HepG2 (cell line): ENCODE data around the gene NALCN. TPM values are rescaled to one million over a fixed set of nuclear protein-coding genes. Genes with fewer than 3 reads are reported as not detected.

Experiments
- ATAC-seq: fragments of 200-7000 bp; cut with Tn5 transposase; 3 replicates; pipeline ENCODE4 v1.9.1; 2020; ENCODE audit warnings: mild to moderate bottlenecking, moderate library complexity
- BruUV-seq: library from RNA; stranded (reverse); fragments of 400-500 nt; replicated peaks from 2 replicates; lab custom pipeline; 2021; lab: Mats Ljungman, UMichigan
- CTCF ChIA-PET: fragments of 300-600 bp; formaldehyde crosslinking; extraction: SDS; loops from one replicate; lab custom pipeline; 2021; ENCODE audit warnings: low total read pairs, inconsistent platforms, low intra/inter-chr PET ratio; lab: Yijun Ruan, JAX
- POLR2A ChIA-PET: fragments of 350-600 bp; sonication (Branson Sonifier 250); formaldehyde crosslinking; loops from one replicate; lab custom pipeline; 2020; ENCODE audit warnings: antibody characterized with exemption, inconsistent platforms; lab: Yijun Ruan, JAX
- DNase-seq: peaks from one replicate; pipeline ENCODE4 v3.0.0-alpha.2; 2015; ENCODE audit warnings: low spot score
- FAIRE-seq: peaks from 3 replicates; lab custom pipeline; 2011; peaks lifted over from hg19 to GRCh38; lab: Jason Lieb, UNC
- H2AFZ ChIP-seq: one replicate; pipeline ENCODE4 v1.6.1; 2011; ENCODE audit warnings: low read length, inconsistent platforms
- H3K27ac ChIP-seq: fragments of 300-600 bp; 3 replicates; pipeline ENCODE4 v1.8.0; 2011; ENCODE audit warnings: mixed run types, mild to moderate bottlenecking, mixed read lengths, low read length, inconsistent platforms; ENCODE audit not compliant: insufficient read depth; ENCODE audit errors: extremely low read length
- H3K27me3 ChIP-seq, 2 experiments: fragments of 200-600 bp in 1 of 2; 2 replicates in 1 of 2; 3 replicates in 1 of 2; pipeline versions ENCODE4 v1.6.0 to v1.8.0; 2011; ENCODE audit warnings: low read length in 2 of 2, mild to moderate bottlenecking in 2 of 2, moderate library complexity in 2 of 2, inconsistent platforms in 1 of 2; ENCODE audit not compliant: insufficient read depth in 2 of 2, control insufficient read depth in 1 of 2
- H3K36me3 ChIP-seq, 2 experiments: fragments of 200-600 bp in 1 of 2; replicated peaks in 1 of 2; 2 replicates in 1 of 2; 3 replicates in 1 of 2; pipeline versions ENCODE4 v1.5.1 to v1.8.0; 2011; ENCODE audit warnings: low read length in 2 of 2, inconsistent platforms in 1 of 2; ENCODE audit not compliant: insufficient read depth in 2 of 2, control insufficient read depth in 1 of 2
- H3K4me1 ChIP-seq: 2 replicates; pipeline ENCODE4 v1.5.1; 2012; ENCODE audit warnings: low read length, inconsistent platforms; ENCODE audit not compliant: insufficient read depth
- H3K4me2 ChIP-seq: 2 replicates; pipeline ENCODE4 v1.6.0; 2011; ENCODE audit warnings: low read depth, low read length, inconsistent platforms
- H3K4me3 ChIP-seq, 3 experiments: fragments of 200-600 bp in 1 of 3; sonication (generic), shearing (Covaris generic) in 1 of 3; replicated peaks in 1 of 3; 2 replicates each; pipeline ENCODE4 v1.5.1; 2011 to 2016; ENCODE audit warnings: low read length in 3 of 3, inconsistent platforms in 2 of 3, low read depth in 2 of 3, mild to moderate bottlenecking in 2 of 3, control low read depth in 1 of 3, mixed read lengths in 1 of 3; ENCODE audit not compliant: insufficient read depth in 1 of 3
- H3K79me2 ChIP-seq: one replicate; pipeline ENCODE4 v1.6.1; 2011; ENCODE audit warnings: low read length, inconsistent platforms; ENCODE audit not compliant: insufficient read depth
- H3K9ac ChIP-seq: 2 replicates; pipeline ENCODE4 v1.6.0; 2011; ENCODE audit warnings: mild to moderate bottlenecking, low read depth, low read length, inconsistent platforms; ENCODE audit not compliant: insufficient read depth
- H3K9me3 ChIP-seq: 2 replicates; pipeline ENCODE4 v1.5.1; 2012; ENCODE audit warnings: mild to moderate bottlenecking, low read length
- H4K20me1 ChIP-seq: 2 replicates; pipeline ENCODE4 v1.6.0; 2011; ENCODE audit warnings: inconsistent platforms, mild to moderate bottlenecking, low read length, moderate library complexity; ENCODE audit not compliant: insufficient read depth
- CEBPB ChIP-seq: IDR thresholded peaks from 2 replicates; pipeline ENCODE4 v1.6.1; 2011; ENCODE audit warnings: low read depth, low read length, improper control_type of control experiment, borderline replicate concordance
- CHD2 ChIP-seq: IDR thresholded peaks from 2 replicates; pipeline ENCODE4 v1.6.1; 2011; ENCODE audit warnings: low read depth, low read length, improper control_type of control experiment
- DBP ChIP-seq: sonication (generic); formaldehyde crosslinking; IDR thresholded peaks from 2 replicates; pipeline ENCODE4 v1.4.0; 2020; ENCODE audit warnings: missing genetic modification reagents; ENCODE audit errors: not compliant biosample characterization
- ELF1 ChIP-seq: sonication (generic); formaldehyde crosslinking; IDR thresholded peaks from 2 replicates; pipeline ENCODE4 v1.4.0; 2020; ENCODE audit warnings: missing genetic modification reagents
- ETV5 ChIP-seq: IDR thresholded peaks from 2 replicates; pipeline ENCODE4 v1.6.1; 2018; ENCODE audit warnings: missing biosample characterization, missing genetic modification reagents, inconsistent platforms, borderline replicate concordance
- GATAD1 ChIP-seq: IDR thresholded peaks from 2 replicates; pipeline ENCODE4 v1.6.1; 2016; ENCODE audit warnings: missing genetic modification reagents, missing compliant biosample characterization
- HBP1 ChIP-seq: IDR thresholded peaks from 2 replicates; pipeline ENCODE4 v1.6.1; 2016; ENCODE audit warnings: low read depth, control low read depth
- HOXA7 ChIP-seq: sonication (generic); formaldehyde crosslinking; IDR thresholded peaks from 2 replicates; pipeline ENCODE4 v1.8.1; 2022; ENCODE audit warnings: mild to moderate bottlenecking, missing genetic modification reagents, moderate library complexity
- NFKB2 ChIP-seq: sonication (generic); formaldehyde crosslinking; IDR thresholded peaks from 2 replicates; pipeline ENCODE4 v1.4.0; 2020; ENCODE audit warnings: missing genetic modification reagents, borderline replicate concordance
- PAF1 ChIP-seq: IDR thresholded peaks from 2 replicates; pipeline ENCODE4 v1.6.1; 2016; ENCODE audit warnings: missing genetic modification reagents, missing compliant biosample characterization
- PCBP2 ChIP-seq: fragments of 200-400 bp; formaldehyde crosslinking; optimal IDR thresholded peaks from 2 replicates; pipeline ENCODE3; 2018; ENCODE audit warnings: low read length, low read depth; ENCODE audit not compliant: poor library complexity, severe bottlenecking
- SETDB1 ChIP-seq: sonication (generic); formaldehyde crosslinking; IDR thresholded peaks from 2 replicates; pipeline ENCODE4 v1.5.1; 2020; ENCODE audit warnings: missing genetic modification reagents, mild to moderate bottlenecking, borderline replicate concordance
- TBX2 ChIP-seq: sonication (generic); formaldehyde crosslinking; IDR thresholded peaks from 2 replicates; pipeline ENCODE4 v1.5.0; 2020; ENCODE audit warnings: missing genetic modification reagents, mild to moderate bottlenecking, borderline replicate concordance
- THYN1 ChIP-seq: sonication (generic); formaldehyde crosslinking; IDR thresholded peaks from 2 replicates; pipeline ENCODE4 v1.8.1; 2023; ENCODE audit warnings: low read depth, mild to moderate bottlenecking, moderate library complexity, missing genetic modification reagents, borderline replicate concordance
- ZBTB1 ChIP-seq: sonication (generic); formaldehyde crosslinking; IDR thresholded peaks from 2 replicates; pipeline ENCODE4 v1.4.0; 2020; ENCODE audit warnings: missing genetic modification reagents, borderline replicate concordance
- ZNF160 ChIP-seq: sonication (generic); formaldehyde crosslinking; IDR thresholded peaks from 2 replicates; pipeline ENCODE4 v1.8.0; 2022; ENCODE audit warnings: mild to moderate bottlenecking, inconsistent platforms, missing genetic modification reagents
- ZNF17 ChIP-seq: sonication (generic); formaldehyde crosslinking; IDR thresholded peaks from 2 replicates; pipeline ENCODE4 v1.5.0; 2020; ENCODE audit warnings: mild to moderate bottlenecking, missing genetic modification reagents
- ZNF180 ChIP-seq: sonication (generic); formaldehyde crosslinking; IDR thresholded peaks from 2 replicates; pipeline ENCODE4 v1.4.0; 2020; ENCODE audit warnings: low read depth, missing genetic modification reagents, borderline replicate concordance
- ZNF510 ChIP-seq: sonication (generic); formaldehyde crosslinking; IDR thresholded peaks from 2 replicates; pipeline ENCODE4 v1.4.0; 2020; ENCODE audit warnings: low read depth, mild to moderate bottlenecking, missing genetic modification reagents
- ZNF550 ChIP-seq: sonication (generic); formaldehyde crosslinking; IDR thresholded peaks from 2 replicates; pipeline ENCODE4 v1.4.0; 2020; ENCODE audit warnings: mild to moderate bottlenecking, missing genetic modification reagents, borderline replicate concordance
- ZNF768 ChIP-seq: sonication (generic); formaldehyde crosslinking; IDR thresholded peaks from 2 replicates; pipeline ENCODE4 v1.4.0; 2020; ENCODE audit warnings: missing genetic modification reagents
- ZNF83 ChIP-seq: sonication (generic); formaldehyde crosslinking; IDR thresholded peaks from 2 replicates; pipeline ENCODE4 v1.4.0; 2020; ENCODE audit warnings: missing genetic modification reagents, mild to moderate bottlenecking, borderline replicate concordance
- WGBS: methylation state at CpG from one replicate; pipeline ENCODE4 v1.1.6; 2017; ENCODE audit warnings: low lambda C conversion rate; 5-methylcytosine and 5-hydroxymethylcytosine counted together
- in situ Hi-C: cut with HindIII; loops from 2 replicates; pipeline ENCODE4 v1.10.0; 2017; ENCODE audit warnings: low pct_unique_long_range_greater_than_20kb; ENCODE audit not compliant: extremely low pct_ligation_motif_present
- intact Hi-C: fragments of 100-400 bp; cut with micrococcal nuclease; formaldehyde crosslinking; loops from one replicate; pipeline ENCODE4 v1.10.0; 2022; ENCODE audit not compliant: unreplicated experiment
- polyA plus RNA-seq, 8 experiments: library from polyadenylated mRNA; depleted of rRNA in 3 of 8; stranded (reverse) in 7 of 8; unstranded in 1 of 8; fragments of >200 nt; fragmentation: Illumina TruSeq in 4 of 8; extraction: Trizol in 4 of 8; gene quantifications; 2 replicates each; pipeline versions ENCODE4 v1.2.1 to v1.2.3, GENCODE V29; 2011 to 2016; ENCODE audit warnings: low read depth in 4 of 8, missing spikeins in 1 of 8, mixed read lengths in 1 of 8; ENCODE audit not compliant: insufficient read depth in 1 of 8
- total RNA-seq, 5 experiments: library from RNA; depleted of rRNA; stranded (reverse); fragments of >200 nt; fragmentation: Illumina TruSeq; extraction: Trizol; gene quantifications; 2 replicates each; pipeline ENCODE4 v1.2.3, GENCODE V29; 2016; ENCODE audit warnings: low read depth in 1 of 5
- TF ChIP-seq, protein P1 (sequence below): fragments of 450-650 bp; IDR thresholded peaks from 2 replicates; pipeline ENCODE4 v1.6.1; 2017

NALCN gene
- total and polyA plus RNA-seq, 2 of the 13 experiments (the other 11 are each of a cell fraction or from before 2014, with no cell fraction given): not detected

GRCh38 chr13:101455863-101456262 lies 39.6 kb upstream of the NALCN start (continued):
- TF ChIP-seq DBP (CRISPR knock-in tag): no peak
- TF ChIP-seq ZNF550 (CRISPR knock-in tag): no peak
- TF ChIP-seq SETDB1 (CRISPR knock-in tag): no peak
- TF ChIP-seq ZNF17 (CRISPR knock-in tag): no peak
- TF ChIP-seq, all 625 proteins: peak for 0

- WGBS: 8% methylated on average over 2 of the region's 2 CpGs
- Histone ChIP-seq H3K27me3 (peaks cover 0 to 7% of the 10 kb centered on the region in 2 experiments; a peak in 2 of 5 replicates), H3K4me2 (no peak overlapping the region), H2AFZ (no peak overlapping the region), H3K9me3 (no peaks in the 10 kb centered on the region), H4K20me1 (no peaks in the 10 kb centered on the region), H3K9ac (no peak overlapping the region), H3K4me1 (no peaks in the 10 kb centered on the region; the same call in 1 of the 2 replicates), H3K27ac (no peak overlapping the region), H3K4me3 (no peak overlapping the region), H3K79me2 (no peaks in the 10 kb centered on the region), H3K36me3 (no peaks in the 10 kb centered on the region)
- FAIRE-seq (no peak), DNase-seq (no peak), ATAC-seq (no peak)
- ChIA-PET POLR2A (no interaction called here), CTCF (no interaction called here)
- no TSS peak for BruUV-seq
- no peak for TF ChIP-seq THYN1
- TF ChIP-seq ETV5 (CRISPR knock-in tag): no peak
- TF ChIP-seq PAF1 (CRISPR knock-in tag): no peak
- no peak for TF ChIP-seq ZNF83
- TF ChIP-seq PCBP2: no peak
- no peak for TF ChIP-seq ELF1
- TF ChIP-seq ZBTB1 (CRISPR knock-in tag): no peak
- TF ChIP-seq CEBPB: no peak
- no peak for TF ChIP-seq ZNF510 (CRISPR knock-in tag)
- no peak for TF ChIP-seq ZNF160 (CRISPR knock-in tag)
- TF ChIP-seq CHD2: no peak
- TF ChIP-seq HOXA7 (CRISPR knock-in tag): no peak
- TF ChIP-seq TBX2 (CRISPR knock-in tag): no peak
- TF ChIP-seq GATAD1 (CRISPR knock-in tag): no peak
- TF ChIP-seq NFKB2: no peak
- TF ChIP-seq, protein P1, sequence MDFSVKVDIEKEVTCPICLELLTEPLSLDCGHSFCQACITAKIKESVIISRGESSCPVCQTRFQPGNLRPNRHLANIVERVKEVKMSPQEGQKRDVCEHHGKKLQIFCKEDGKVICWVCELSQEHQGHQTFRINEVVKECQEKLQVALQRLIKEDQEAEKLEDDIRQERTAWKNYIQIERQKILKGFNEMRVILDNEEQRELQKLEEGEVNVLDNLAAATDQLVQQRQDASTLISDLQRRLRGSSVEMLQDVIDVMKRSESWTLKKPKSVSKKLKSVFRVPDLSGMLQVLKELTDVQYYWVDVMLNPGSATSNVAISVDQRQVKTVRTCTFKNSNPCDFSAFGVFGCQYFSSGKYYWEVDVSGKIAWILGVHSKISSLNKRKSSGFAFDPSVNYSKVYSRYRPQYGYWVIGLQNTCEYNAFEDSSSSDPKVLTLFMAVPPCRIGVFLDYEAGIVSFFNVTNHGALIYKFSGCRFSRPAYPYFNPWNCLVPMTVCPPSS: no peak
- TF ChIP-seq HBP1: no peak
- no peak for TF ChIP-seq ZNF768 (CRISPR knock-in tag)
- TF ChIP-seq ZNF180 (CRISPR knock-in tag): no peak
- in situ Hi-C loops: loop anchor here (25.0 kb wide), 1 partner anchor 317 kb away; no protein-coding TSS in a partner anchor
- intact Hi-C loops: no loop called here
Measured at GRCh38 chr13:101454767-101455166, 38.5 kb upstream of the NALCN start.
